Measurements from ENCODE around the gene IKZF2.
A peak's percentile ranks its signal among the peaks of the same experiment; 100 is the strongest.

IKZF2 gene

GRCh38 chr2:213152065-213152794 lies 818 bp upstream of the IKZF2 start:
- peak; percentile 79 for DNase-seq

- no peak for DNase-seq
These were observed 906 bp downstream of the IKZF2 start for GRCh38 chr2:213150315-213151097.

- no peak for DNase-seq
These were observed 1.5 kb downstream of the IKZF2 start for GRCh38 chr2:213149949-213150314.

GRCh38 chr2:213149294-213149875 lies 2.0 kb downstream of the IKZF2 start:
- DNase-seq, result no peak

- no peak for DNase-seq
These were observed 2.7 kb downstream of the IKZF2 start for GRCh38 chr2:213148572-213149261.

GRCh38 chr2:213147538-213147937 lies 3.9 kb downstream of the IKZF2 start:
- DNase-seq, result no peak

- no peak for DNase-seq
These were observed 5.6 kb downstream of the IKZF2 start for GRCh38 chr2:213145715-213146242.

- DNase-seq, result no peak
These were observed 14.3 kb downstream of the IKZF2 start for GRCh38 chr2:213137064-213137463.

GRCh38 chr2:213129311-213129710 lies 22.1 kb downstream of the IKZF2 start:
- DNase-seq, result no peak

GRCh38 chr2:213125646-213126347 lies 25.6 kb downstream of the IKZF2 start:
- DNase-seq, result no peak

GRCh38 chr2:213122725-213123124 lies 28.7 kb downstream of the IKZF2 start:
- no peak for DNase-seq

GRCh38 chr2:213121690-213122089 lies 29.7 kb downstream of the IKZF2 start:
- no peak for DNase-seq

GRCh38 chr2:213119061-213119809 lies 32.2 kb downstream of the IKZF2 start:
- no peak for DNase-seq

GRCh38 chr2:213108308-213108707 lies 43.1 kb downstream of the IKZF2 start:
- DNase-seq, result no peak

- no peak for DNase-seq
These were observed 43.7 kb downstream of the IKZF2 start for GRCh38 chr2:213107728-213108127.

- DNase-seq, result no peak
These were observed 46.2 kb downstream of the IKZF2 start for GRCh38 chr2:213105212-213105611.

GRCh38 chr2:213104903-213105202 lies 46.6 kb downstream of the IKZF2 start:
- DNase-seq, result no peak

GRCh38 chr2:213104092-213104902 lies 47.1 kb downstream of the IKZF2 start:
- no peak for DNase-seq

- DNase-seq, result no peak
These were observed 49.5 kb downstream of the IKZF2 start for GRCh38 chr2:213101692-213102460.

- DNase-seq, result no peak
These were observed 50.3 kb downstream of the IKZF2 start for GRCh38 chr2:213101109-213101508.
